ENCODE measurements around the gene KCTD21.

GRCh38 chr11:78131956-78132355, 56.5 kb downstream of the KCTD21 start:
- TF ChIP-seq ARNTL (CRISPR knock-in tag; IDR thresholded peaks at IDR 0.05; ENCODE audit: borderline replicate concordance, low read depth): no peak
- no peak for TF ChIP-seq PATZ1 (CRISPR knock-in tag; IDR thresholded peaks at IDR 0.05; ENCODE audit: borderline replicate concordance)
- no peak for TF ChIP-seq RARB (CRISPR knock-in tag; IDR thresholded peaks at IDR 0.05)
- TF ChIP-seq ZFP3 (CRISPR knock-in tag; IDR thresholded peaks at IDR 0.05): no peak

Measured in SK-N-SH treated with all-trans-retinoic acid at 6 μM for 48 hours (cell line).